Pancreas (tissue), 10 donors: ENCODE measurements around the gene INPP5A. TPM values are rescaled to one million over a fixed set of nuclear protein-coding genes. Genes with fewer than 3 reads are reported as not detected.
A peak's percentile ranks its signal among the peaks of the same experiment; 100 is the strongest.

Experiments used
- ATAC-seq, 4 donors: fragments of 200-7000 bp; cut with Tn5 transposase; one replicate each; pipeline versions ENCODE4 v1.8.0 to v1.9.1; 2020; ENCODE audit warnings: mild to moderate bottlenecking in 4 of 4, moderate library complexity in 4 of 4
- DNase-seq, 6 donors: peaks; one replicate each; pipeline ENCODE4 v3.0.0-alpha.2; 2020
- FAIRE-seq: peaks from 2 replicates; lab custom pipeline; 2012; peaks lifted over from hg19 to GRCh38; lab: Jason Lieb, UNC
- H3K27ac ChIP-seq, 4 donors: fragments of 200-600 bp; sonication (generic); 1 replicate in 3 of 4; 2 replicates in 1 of 4; pipeline versions ENCODE4 v1.5.0 to v1.8.0; 2020
- H3K27me3 ChIP-seq, 4 donors: fragments of 200-600 bp; one replicate each; pipeline ENCODE4 v1.8.0; 2021
- H3K36me3 ChIP-seq, 3 donors: fragments of 200-600 bp; sonication (generic) in 1 of 3; one replicate each; pipeline versions ENCODE4 v1.5.0 to v1.8.0; 2020 to 2021
- H3K4me1 ChIP-seq, 3 donors: fragments of 200-600 bp; one replicate each; pipeline ENCODE4 v1.8.0; 2021
- H3K4me3 ChIP-seq, 4 donors: fragments of 200-600 bp; sonication (generic) in 2 of 4; one replicate each; pipeline versions ENCODE4 v1.5.0 to v1.8.0; 2020 to 2021
- H3K9me3 ChIP-seq, 4 donors: fragments of 200-600 bp; one replicate each; pipeline ENCODE4 v1.8.0; 2021
- WGBS, 2 donors: extraction: QIAGEN DNeasy Blood & Tissue Kit; methylation state at CpG; one replicate each; pipeline ENCODE4 v1.1.7; 2013; 5-methylcytosine and 5-hydroxymethylcytosine counted together
- intact Hi-C, 3 donors: fragments of 100-400 bp; cut with DNase I; formaldehyde crosslinking; loops; one replicate each; pipeline versions ENCODE4 v1.11.1 to v1.14.2; 2022
- polyA plus RNA-seq, 2 donors: library from polyadenylated mRNA; stranded (reverse); fragments of 200-250 nt; gene quantifications; one replicate each; pipeline ENCODE4 v1.2.3, GENCODE V29; 2013
- total RNA-seq, 6 donors: library from RNA; stranded (reverse); fragmentation: NEBNext Ultra II Directional in 4 of 6; extraction: Animal tissue kit (Norgen Biotek cat#: 25700) in 4 of 6; gene quantifications; one replicate each; pipeline versions ENCODE4 v1.2.1 to v1.2.4, GENCODE V29; 2021 to 2023
- TF ChIP-seq, protein P1 (sequence below), 4 donors: fragments of 200-600 bp; sonication (generic) in 3 of 4; IDR thresholded peaks; one replicate each; pipeline versions ENCODE4 v1.5.0 to v1.8.0; 2021; ENCODE audit warnings: antibody characterized with exemption in 4 of 4
- donor health status: healthy with polysubstance abuse.
- donor health status: DM: no; HTN: no; CAD: no; lungs with moderate emphysema.
- donor health status: DM: no; HTN: no; CAD: no.
- donor health status: control.
- donor health status: control.
- donor health status: Bipolar disorder and iron deficiency.
- donor health status: DM: yes; HTN: yes; CAD: no.
- donor health status: DM: no; HTN: no; CAD: no.
- donor health status: DM: no; HTN: no; CAD: no.
- donor health status: DM: yes; HTN: yes; CAD: no.

Gene INPP5A
- total and polyA plus RNA-seq, 8 donors = 5.9 to 15.6 (median 11.3) TPM

DNA sequence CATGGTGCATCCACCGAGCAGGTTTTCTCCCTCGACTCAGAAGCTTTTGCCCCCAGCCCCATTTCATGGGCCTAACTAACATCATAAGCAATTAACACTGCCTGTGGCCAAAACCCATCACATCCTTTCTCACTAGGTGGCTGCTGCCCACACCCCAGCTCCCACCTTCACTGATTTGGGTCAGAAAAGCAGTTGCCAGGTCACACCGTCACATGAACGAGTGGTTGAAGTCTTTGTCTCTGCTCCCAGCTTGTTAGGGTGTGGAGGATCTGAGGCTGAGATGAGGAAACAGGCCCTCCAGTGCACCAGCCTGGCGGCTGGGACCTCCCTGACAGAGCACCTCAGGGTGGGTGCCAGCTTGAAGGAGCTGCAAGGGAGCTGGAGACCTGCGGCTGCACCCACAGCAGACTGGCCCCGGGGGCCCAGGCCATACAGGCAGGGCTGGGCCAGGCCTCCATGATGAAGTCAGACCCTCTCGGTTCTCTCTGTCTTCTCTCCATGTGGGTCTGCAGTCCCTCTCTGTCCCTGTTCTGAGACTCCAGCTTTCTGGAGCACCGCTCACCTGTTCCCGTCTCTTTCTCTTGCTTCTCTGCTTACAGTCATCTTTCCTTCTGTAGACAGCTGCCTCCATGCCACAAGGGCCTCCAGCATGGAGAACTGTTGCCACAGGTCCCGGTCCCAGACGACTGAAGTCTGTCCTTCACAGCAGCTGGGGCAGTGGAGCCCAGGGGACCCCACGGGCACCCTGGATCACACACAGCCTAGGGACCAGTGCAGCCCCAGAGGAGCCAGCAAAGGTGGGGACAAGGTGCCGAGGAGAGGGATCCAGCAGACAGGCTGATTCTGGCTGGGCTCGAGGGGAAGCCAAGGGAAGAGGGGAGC is 13.8 kb upstream of the INPP5A start:
- Histone ChIP-seq H3K4me1 (peaks cover 4 to 7% (median 5%) of the 10 kb centered on the region in 3 donors), H3K27me3 (no peaks in the 10 kb centered on the region), H3K9me3 (no peaks in the 10 kb centered on the region), H3K27ac (no peak overlapping the region), H3K36me3 (no peaks in the 10 kb centered on the region), H3K4me3 (no peak overlapping the region)
- DNase-seq (peak in 2 of 6 donors; percentile 39 to 62), ATAC-seq (no peak), FAIRE-seq (no peak)
- intact Hi-C loops = no loop called here
- WGBS, 2 donors = 85 to 86% methylated on average over 15 of the region's 15 CpGs
- TF ChIP-seq, protein P1, sequence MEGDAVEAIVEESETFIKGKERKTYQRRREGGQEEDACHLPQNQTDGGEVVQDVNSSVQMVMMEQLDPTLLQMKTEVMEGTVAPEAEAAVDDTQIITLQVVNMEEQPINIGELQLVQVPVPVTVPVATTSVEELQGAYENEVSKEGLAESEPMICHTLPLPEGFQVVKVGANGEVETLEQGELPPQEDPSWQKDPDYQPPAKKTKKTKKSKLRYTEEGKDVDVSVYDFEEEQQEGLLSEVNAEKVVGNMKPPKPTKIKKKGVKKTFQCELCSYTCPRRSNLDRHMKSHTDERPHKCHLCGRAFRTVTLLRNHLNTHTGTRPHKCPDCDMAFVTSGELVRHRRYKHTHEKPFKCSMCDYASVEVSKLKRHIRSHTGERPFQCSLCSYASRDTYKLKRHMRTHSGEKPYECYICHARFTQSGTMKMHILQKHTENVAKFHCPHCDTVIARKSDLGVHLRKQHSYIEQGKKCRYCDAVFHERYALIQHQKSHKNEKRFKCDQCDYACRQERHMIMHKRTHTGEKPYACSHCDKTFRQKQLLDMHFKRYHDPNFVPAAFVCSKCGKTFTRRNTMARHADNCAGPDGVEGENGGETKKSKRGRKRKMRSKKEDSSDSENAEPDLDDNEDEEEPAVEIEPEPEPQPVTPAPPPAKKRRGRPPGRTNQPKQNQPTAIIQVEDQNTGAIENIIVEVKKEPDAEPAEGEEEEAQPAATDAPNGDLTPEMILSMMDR (IDR thresholded peaks at IDR 0.05) = no peak

DNA sequence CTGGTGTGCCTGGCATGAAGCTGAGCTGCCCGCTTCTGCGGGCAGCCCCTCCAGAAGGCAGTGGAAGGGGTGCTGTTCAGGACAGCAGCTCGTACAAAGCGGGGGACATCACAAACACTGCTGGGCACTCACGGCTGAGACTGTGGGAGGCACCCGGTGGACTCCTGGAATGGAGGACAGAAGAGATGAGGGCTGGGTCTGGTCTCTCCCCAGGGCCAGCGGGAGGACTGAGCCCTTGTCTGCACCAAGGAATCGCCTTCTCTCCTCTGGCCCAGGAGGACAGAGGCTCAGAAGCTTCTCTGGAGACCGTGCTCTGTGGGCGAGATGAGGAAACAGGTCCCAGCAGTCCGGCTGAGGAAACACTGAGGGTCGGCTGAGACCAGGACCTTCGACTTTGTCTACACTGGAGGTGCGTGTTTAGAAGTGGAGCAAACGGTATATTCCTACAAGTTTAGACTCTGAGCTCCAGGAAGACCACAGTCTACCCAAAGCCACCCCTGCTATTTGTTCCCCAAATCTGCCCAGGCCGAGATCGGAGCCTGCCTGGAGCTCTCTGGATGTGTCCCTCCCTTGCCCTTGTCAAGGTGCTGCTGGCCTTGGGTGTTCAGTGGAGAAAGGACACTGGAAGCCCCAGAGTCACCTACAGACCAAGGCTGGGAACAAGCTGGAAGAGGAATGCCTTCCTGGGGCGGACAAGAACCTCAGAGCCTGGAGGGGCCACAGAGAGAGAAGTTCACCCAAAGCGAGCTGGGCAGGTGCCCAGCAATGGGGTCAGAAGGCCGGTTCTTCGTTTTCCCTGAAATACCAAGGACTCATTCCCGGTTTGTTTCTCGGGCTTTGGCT is 12.9 kb upstream of the INPP5A start:
- H3K27me3 ChIP-seq = no peaks in the 10 kb centered on the region
- no peak for ATAC-seq
- TF ChIP-seq, protein P1 (IDR thresholded peaks at IDR 0.05) = no peak
- no peaks in the 10 kb centered on the region for H3K9me3 ChIP-seq
- WGBS, 2 donors = 92 to 94% methylated on average over 23 of the region's 23 CpGs
- H3K27ac ChIP-seq = no peak overlapping the region
- peak in 1 of 6 donors; percentile 45 for DNase-seq
- H3K4me1 ChIP-seq = no peaks in the 10 kb centered on the region
- no peak for FAIRE-seq
- intact Hi-C loops = no loop called here
- H3K4me3 ChIP-seq = no peak overlapping the region
- no peaks in the 10 kb centered on the region for H3K36me3 ChIP-seq

DNA sequence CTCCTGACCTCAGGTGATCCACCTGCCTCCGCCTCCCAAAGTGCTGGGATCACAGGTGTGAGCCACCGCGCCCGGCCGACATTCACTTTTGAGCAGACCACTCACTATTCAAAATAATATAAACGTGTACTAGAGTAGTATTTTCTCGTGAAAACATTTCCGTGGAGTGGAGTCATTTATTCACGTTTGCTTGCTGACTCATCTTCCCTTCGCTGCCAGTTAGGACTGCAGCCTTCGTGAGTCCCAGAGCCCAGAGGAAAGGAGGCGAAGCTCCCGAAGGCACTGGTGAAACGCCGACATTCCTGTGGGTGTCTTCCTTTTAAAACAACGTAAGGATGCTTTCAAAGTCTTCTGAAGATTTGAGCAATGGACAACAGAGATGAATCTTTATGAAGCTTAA is 10.9 kb upstream of the INPP5A start:
- TF ChIP-seq, protein P1 (IDR thresholded peaks at IDR 0.05) = no peak
- no peak overlapping the region for H3K27ac ChIP-seq
- FAIRE-seq (no peak), DNase-seq (peak in 1 of 6 donors; percentile 22), ATAC-seq (no peak)
- no peaks in the 10 kb centered on the region for H3K4me1 ChIP-seq
- no peaks in the 10 kb centered on the region for H3K36me3 ChIP-seq
- H3K27me3 ChIP-seq = no peaks in the 10 kb centered on the region
- intact Hi-C loops = no loop called here
- no peaks in the 10 kb centered on the region for H3K9me3 ChIP-seq
- WGBS, 2 donors = 80% methylated on average over 16 of the region's 16 CpGs
- H3K4me3 ChIP-seq = no peak overlapping the region

DNA sequence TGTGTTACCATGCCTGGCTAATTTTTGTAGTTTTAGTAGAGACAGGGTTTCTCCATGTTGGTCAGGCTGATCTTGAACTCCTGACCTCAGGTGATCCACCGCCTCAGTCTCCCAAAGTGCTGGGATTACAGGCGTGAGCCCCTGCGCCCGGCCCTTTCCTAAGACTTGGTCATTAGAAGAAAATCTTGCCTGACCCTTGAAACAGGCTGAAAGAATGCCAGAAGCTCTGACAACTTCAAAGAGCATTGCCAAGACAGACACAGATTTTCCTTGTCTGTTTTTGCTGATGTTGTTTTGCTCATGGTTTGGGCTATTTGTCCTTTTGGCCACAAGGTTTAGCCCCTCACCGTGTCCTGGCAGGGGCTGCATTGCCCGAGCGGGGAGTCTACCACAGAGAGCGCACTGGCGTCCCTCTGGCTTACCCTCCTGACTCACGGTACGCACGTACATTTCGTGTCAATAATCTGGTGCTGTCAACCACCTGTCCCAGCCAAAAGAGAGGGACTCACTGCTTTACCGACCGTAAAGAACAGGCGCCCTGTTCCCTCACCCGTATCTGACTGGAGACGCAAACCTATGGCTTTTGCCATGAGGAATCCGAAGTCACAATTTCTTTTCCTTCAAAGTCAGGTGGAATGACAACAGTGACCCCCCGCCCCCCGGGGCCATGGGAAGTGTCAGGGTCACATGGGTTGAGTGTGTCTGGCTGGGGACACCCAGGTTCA is 10.1 kb upstream of the INPP5A start:
- no peaks in the 10 kb centered on the region for H3K4me1 ChIP-seq
- H3K27me3 ChIP-seq = no peaks in the 10 kb centered on the region
- no peak overlapping the region for H3K27ac ChIP-seq
- H3K9me3 ChIP-seq = no peaks in the 10 kb centered on the region
- no peak for ATAC-seq
- no peak for FAIRE-seq
- intact Hi-C loops = no loop called here
- 52 to 69% methylated on average over 21 of the region's 21 CpGs for WGBS, 2 donors
- peak in 1 of 6 donors; percentile 38 for DNase-seq
- TF ChIP-seq, protein P1 (IDR thresholded peaks at IDR 0.05) = no peak
- no peak overlapping the region for H3K4me3 ChIP-seq
- H3K36me3 ChIP-seq = no peaks in the 10 kb centered on the region
